IPS-15b (cell line): Measurements from ENCODE around the gene SFXN5.

Experiments
- H3K27me3 ChIP-seq: one replicate; pipeline ENCODE4 v1.6.1; 2013; ENCODE audit warnings: low read length; ENCODE audit not compliant: control insufficient read depth, insufficient read depth
- H3K36me3 ChIP-seq: one replicate; pipeline ENCODE4 v1.6.1; 2013; ENCODE audit warnings: low read length; ENCODE audit not compliant: control insufficient read depth, insufficient read depth
- H3K4me1 ChIP-seq: one replicate; pipeline ENCODE4 v1.6.1; 2013; ENCODE audit warnings: mild to moderate bottlenecking, low read length; ENCODE audit not compliant: control insufficient read depth, insufficient read depth
- H3K4me3 ChIP-seq: one replicate; pipeline ENCODE4 v1.5.1; 2013; ENCODE audit warnings: low read depth, low read length
- H3K9ac ChIP-seq: one replicate; pipeline ENCODE4 v1.6.1; 2013; ENCODE audit warnings: low read depth, mild to moderate bottlenecking, low read length
- H3K9me3 ChIP-seq: one replicate; pipeline ENCODE4 v1.6.1; 2013; ENCODE audit warnings: mild to moderate bottlenecking, low read length; ENCODE audit not compliant: control insufficient read depth, insufficient read depth

SFXN5 gene

GRCh38 chr2:72937356-72937669 lies 134.2 kb downstream of the SFXN5 start:
- Histone ChIP-seq H3K9ac (no peak overlapping the region), H3K9me3 (no peaks in the 10 kb centered on the region), H3K27me3 (peaks cover 31% of the 10 kb centered on the region), H3K36me3 (no peaks in the 10 kb centered on the region), H3K4me1 (peaks cover 9% of the 10 kb centered on the region), H3K4me3 (no peak overlapping the region)

- Histone ChIP-seq H3K36me3 (no peaks in the 10 kb centered on the region), H3K9ac (no peak overlapping the region), H3K27me3 (peaks cover 36% of the 10 kb centered on the region), H3K9me3 (no peaks in the 10 kb centered on the region), H3K4me1 (peaks cover 9% of the 10 kb centered on the region), H3K4me3 (no peak overlapping the region)
These were observed 134.7 kb downstream of the SFXN5 start for GRCh38 chr2:72936660-72937355.

GRCh38 chr2:72935611-72935957 lies 135.9 kb downstream of the SFXN5 start:
- peaks cover 42% of the 10 kb centered on the region for H3K27me3 ChIP-seq
- no peak overlapping the region for H3K9ac ChIP-seq
- peaks cover 8% of the 10 kb centered on the region for H3K4me1 ChIP-seq
- H3K4me3 ChIP-seq, result no peak overlapping the region
- H3K9me3 ChIP-seq, result no peaks in the 10 kb centered on the region
- no peaks in the 10 kb centered on the region for H3K36me3 ChIP-seq

GRCh38 chr2:72934683-72935610 lies 136.6 kb downstream of the SFXN5 start:
- H3K9me3 ChIP-seq, result no peaks in the 10 kb centered on the region
- peaks cover 6% of the 10 kb centered on the region for H3K4me1 ChIP-seq
- no peak overlapping the region for H3K4me3 ChIP-seq
- no peak overlapping the region for H3K9ac ChIP-seq
- no peaks in the 10 kb centered on the region for H3K36me3 ChIP-seq
- H3K27me3 ChIP-seq, result peaks cover 49% of the 10 kb centered on the region

GRCh38 chr2:72933646-72934151 lies 137.8 kb downstream of the SFXN5 start:
- peaks cover 59% of the 10 kb centered on the region for H3K27me3 ChIP-seq
- H3K9me3 ChIP-seq, result no peaks in the 10 kb centered on the region
- no peak overlapping the region for H3K9ac ChIP-seq
- H3K4me3 ChIP-seq, result no peak overlapping the region
- H3K36me3 ChIP-seq, result no peaks in the 10 kb centered on the region
- peaks cover 6% of the 10 kb centered on the region for H3K4me1 ChIP-seq

GRCh38 chr2:72933207-72933606 lies 138.3 kb downstream of the SFXN5 start:
- no peaks in the 10 kb centered on the region for H3K36me3 ChIP-seq
- no peak overlapping the region for H3K4me3 ChIP-seq
- peaks cover 64% of the 10 kb centered on the region for H3K27me3 ChIP-seq
- no peaks in the 10 kb centered on the region for H3K9me3 ChIP-seq
- H3K9ac ChIP-seq, result no peak overlapping the region
- peaks cover 6% of the 10 kb centered on the region for H3K4me1 ChIP-seq

- Histone ChIP-seq H3K27me3 (peaks cover 66% of the 10 kb centered on the region), H3K9me3 (no peaks in the 10 kb centered on the region), H3K4me3 (no peak overlapping the region), H3K9ac (no peak overlapping the region), H3K36me3 (no peaks in the 10 kb centered on the region), H3K4me1 (peaks cover 6% of the 10 kb centered on the region)
These were observed 138.7 kb downstream of the SFXN5 start for GRCh38 chr2:72932805-72933204.

GRCh38 chr2:72932045-72932740 lies 139.3 kb downstream of the SFXN5 start:
- peaks cover 6% of the 10 kb centered on the region for H3K4me1 ChIP-seq
- H3K36me3 ChIP-seq, result no peaks in the 10 kb centered on the region
- no peak overlapping the region for H3K9ac ChIP-seq
- no peaks in the 10 kb centered on the region for H3K9me3 ChIP-seq
- H3K4me3 ChIP-seq, result no peak overlapping the region
- peaks cover 72% of the 10 kb centered on the region for H3K27me3 ChIP-seq

- Histone ChIP-seq H3K36me3 (no peaks in the 10 kb centered on the region), H3K4me1 (no peaks in the 10 kb centered on the region), H3K27me3 (peaks cover 78% of the 10 kb centered on the region), H3K9ac (no peak overlapping the region), H3K9me3 (no peaks in the 10 kb centered on the region), H3K4me3 (no peak overlapping the region)
These were observed 140.1 kb downstream of the SFXN5 start for GRCh38 chr2:72931280-72931910.

GRCh38 chr2:72929010-72929409 lies 142.5 kb downstream of the SFXN5 start:
- no peaks in the 10 kb centered on the region for H3K36me3 ChIP-seq
- peaks cover 6% of the 10 kb centered on the region for H3K4me1 ChIP-seq
- no peak overlapping the region for H3K4me3 ChIP-seq
- no peaks in the 10 kb centered on the region for H3K9me3 ChIP-seq
- H3K9ac ChIP-seq, result no peak overlapping the region
- H3K27me3 ChIP-seq, result peaks cover 85% of the 10 kb centered on the region
